Measurements from ENCODE around the gene NT5M. TPM values are rescaled to one million over a fixed set of nuclear protein-coding genes. Genes with fewer than 3 reads are reported as not detected.

The NT5M gene
- polyA plus RNA-seq, 6 donors from 2014 or later: 0.19 to 3.2 (median 0.61) TPM; not detected in 1

DNA sequence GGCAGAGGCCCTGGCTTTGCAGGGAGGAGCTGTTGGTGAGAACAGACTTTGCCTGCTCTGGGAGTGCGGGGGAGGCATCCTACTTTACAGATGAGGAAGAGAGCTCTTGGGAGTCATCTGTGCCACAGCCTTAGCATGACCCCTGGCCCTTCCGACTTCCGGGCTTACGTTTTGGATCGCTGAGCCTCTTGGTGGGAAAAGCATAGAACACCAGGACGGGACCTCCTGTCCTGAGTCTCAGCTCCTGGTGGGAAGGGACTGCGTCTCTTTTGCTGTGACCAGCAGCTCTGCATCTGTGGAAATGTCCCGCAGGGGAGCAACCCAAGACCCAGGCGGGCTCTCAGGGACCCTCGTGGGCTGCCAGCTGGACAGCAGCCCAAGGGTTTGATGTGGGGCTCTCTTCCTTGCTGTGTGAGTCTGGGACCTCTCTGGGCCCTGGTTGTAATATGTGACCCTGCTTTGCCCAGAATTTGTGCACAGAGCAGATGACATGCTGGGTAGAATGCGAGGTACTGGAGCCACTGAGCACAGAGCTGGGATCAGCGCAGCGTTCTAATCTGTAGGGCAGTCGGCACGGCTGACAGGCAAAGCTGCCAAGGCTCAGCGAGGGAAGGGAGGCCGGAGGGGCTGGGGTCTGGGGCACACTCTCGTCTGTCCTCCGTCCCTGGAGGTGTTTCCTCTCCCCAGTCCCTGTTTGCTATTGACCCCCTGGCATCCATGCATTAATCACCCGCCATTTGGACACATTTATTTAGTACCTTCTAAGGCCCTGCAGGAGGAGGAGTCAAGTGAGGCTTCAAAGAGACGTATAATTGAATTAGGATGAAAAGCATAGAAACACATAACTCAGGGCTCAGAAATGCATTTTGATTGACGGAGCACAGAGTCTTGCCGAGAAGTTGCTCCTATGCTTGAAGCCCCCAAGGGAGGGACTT lies 64.0 kb downstream of the NT5M start:
- no peak for ATAC-seq (ENCODE audit: low read depth in 2 of 2)
- peaks cover 0 to 16% (median 6%) of the 10 kb centered on the region in 3 donors for H3K27me3 Mint-ChIP-seq
- peaks cover 0 to 7% of the 10 kb centered on the region in 2 donors for H3K36me3 Mint-ChIP-seq
- H3K27ac Mint-ChIP-seq: no peak overlapping the region
- peaks cover 0 to 4% (median 0%) of the 10 kb centered on the region in 3 donors for H3K4me1 Mint-ChIP-seq
- H3K4me3 Mint-ChIP-seq: no peak overlapping the region
- peaks cover 0 to 2% (median 0%) of the 10 kb centered on the region in 7 donors for H3K9me3 Mint-ChIP-seq
- DNase-seq: no peak

DNA sequence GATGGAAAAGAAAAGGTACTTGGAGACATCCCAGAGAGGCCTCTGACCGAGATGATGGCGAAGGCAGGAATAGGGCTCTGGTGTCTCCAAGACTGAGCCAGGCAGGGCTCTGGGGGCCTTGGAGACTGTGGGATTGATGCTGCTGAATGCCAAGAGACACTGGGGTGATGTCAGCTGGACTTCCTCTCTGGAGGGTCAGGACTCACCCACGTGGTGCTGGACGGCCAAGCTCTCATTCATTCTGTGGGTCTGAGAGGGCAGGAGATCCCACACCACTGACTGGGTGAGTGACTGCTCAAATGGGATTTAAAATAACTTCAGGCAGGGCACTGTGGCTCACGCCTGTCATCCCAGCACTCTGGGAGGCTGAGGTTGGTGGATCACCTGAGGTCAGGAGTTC lies 64.8 kb downstream of the NT5M start:
- no peak for DNase-seq
- no peak for ATAC-seq (ENCODE audit: low read depth in 2 of 2)
- peaks cover 0 to 4% (median 0%) of the 10 kb centered on the region in 3 donors for H3K4me1 Mint-ChIP-seq
- peaks cover 0 to 2% (median 0%) of the 10 kb centered on the region in 7 donors for H3K9me3 Mint-ChIP-seq
- H3K4me3 Mint-ChIP-seq: no peak overlapping the region
- peaks cover 0 to 7% of the 10 kb centered on the region in 2 donors for H3K36me3 Mint-ChIP-seq
- H3K27ac Mint-ChIP-seq: peak overlapping the region in 1 of 6 donors; percentile 72
- peaks cover 0 to 16% (median 5%) of the 10 kb centered on the region in 3 donors for H3K27me3 Mint-ChIP-seq

DNA sequence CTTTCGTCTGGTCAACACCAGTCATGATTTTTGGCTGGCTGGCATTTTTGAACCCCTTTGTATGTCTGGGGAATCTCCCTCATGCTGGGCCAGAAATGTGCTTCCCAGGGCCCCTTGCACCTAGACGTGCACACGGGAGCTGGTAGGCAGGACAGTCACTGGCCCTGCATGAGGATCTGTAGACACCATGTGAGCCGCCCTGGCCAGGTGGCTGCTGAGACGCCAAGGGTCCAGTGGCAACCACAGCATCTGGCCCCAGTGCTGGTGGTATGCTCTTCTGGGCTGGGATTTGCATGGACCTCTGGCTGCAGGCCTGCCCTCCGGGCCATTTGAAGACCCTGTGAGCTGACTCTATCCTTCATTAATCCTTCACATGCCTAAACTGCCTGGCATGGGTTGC lies 67.5 kb downstream of the NT5M start:
- Mint-ChIP-seq H3K4me3 (no peak overlapping the region), H3K27me3 (peaks cover 0 to 16% (median 0%) of the 10 kb centered on the region in 3 donors), H3K4me1 (peaks cover 0 to 4% (median 0%) of the 10 kb centered on the region in 3 donors), H3K36me3 (peaks cover 0 to 7% of the 10 kb centered on the region in 2 donors), H3K27ac (peak overlapping the region in 1 of 6 donors; percentile 40), H3K9me3 (peaks cover 0 to 2% (median 0%) of the 10 kb centered on the region in 7 donors)
- ATAC-seq (ENCODE audit: low read depth in 2 of 2) (no peak), DNase-seq (no peak)

DNA sequence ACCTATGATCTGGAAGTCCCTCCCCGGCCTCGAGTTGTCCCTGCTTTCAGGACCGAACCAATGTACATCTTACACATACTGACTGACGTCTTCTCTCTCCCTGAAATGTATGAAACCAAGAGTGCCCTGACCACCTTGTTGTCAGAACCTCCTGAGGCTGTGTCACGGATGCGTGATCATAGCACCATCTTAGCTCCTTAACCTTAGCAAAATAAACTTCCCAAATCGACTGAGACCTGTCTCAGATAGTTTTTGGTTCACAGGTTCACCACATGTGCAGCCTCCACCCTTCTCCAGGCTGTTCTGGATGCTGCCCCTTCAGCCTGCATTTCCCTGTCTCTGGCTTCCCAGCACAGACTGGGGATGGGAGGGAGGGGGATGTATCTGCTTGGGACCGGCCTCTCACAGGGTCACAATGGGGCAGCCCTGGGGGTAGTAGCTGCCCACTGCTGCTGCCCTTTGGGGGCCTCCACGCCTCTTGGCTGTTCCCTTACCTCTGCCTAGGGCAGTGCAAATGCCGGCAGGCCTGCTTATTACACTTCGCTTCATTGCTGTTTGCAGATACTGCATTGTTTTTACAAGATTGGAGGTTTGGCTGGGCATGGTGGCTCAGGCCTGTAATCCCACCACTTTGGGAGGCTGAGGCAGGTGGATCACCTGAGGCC lies 69.8 kb downstream of the NT5M start:
- Mint-ChIP-seq H3K9me3 (no peaks in the 10 kb centered on the region), H3K36me3 (no peaks in the 10 kb centered on the region), H3K27me3 (peaks cover 0 to 8% (median 0%) of the 10 kb centered on the region in 3 donors), H3K4me1 (peaks cover 0 to 4% (median 0%) of the 10 kb centered on the region in 3 donors), H3K27ac (peak overlapping the region in 1 of 6 donors; percentile 15), H3K4me3 (no peak overlapping the region)
- ATAC-seq (ENCODE audit: low read depth in 2 of 2): no peak
- DNase-seq: no peak

DNA sequence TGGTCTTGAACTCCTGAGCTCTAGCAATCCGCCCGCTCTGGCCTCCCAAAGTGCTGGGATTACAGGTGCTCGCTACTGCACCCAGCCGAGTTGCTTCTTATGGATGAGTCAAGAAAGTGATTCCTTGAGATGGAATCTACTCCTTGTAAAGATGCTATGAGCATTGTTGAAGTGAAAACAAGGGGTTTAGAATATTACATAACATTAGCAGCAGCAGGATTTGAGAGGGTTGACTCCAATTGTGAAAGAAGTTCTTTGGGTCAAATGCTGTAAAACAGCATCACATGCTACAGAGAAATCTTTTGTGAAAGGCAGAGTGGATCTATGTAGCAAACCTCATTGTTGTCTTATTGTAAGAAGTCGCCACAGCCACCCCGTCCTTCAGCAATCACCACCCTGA lies 72.7 kb downstream of the NT5M start:
- Mint-ChIP-seq H3K9me3 (no peaks in the 10 kb centered on the region), H3K36me3 (no peaks in the 10 kb centered on the region), H3K27me3 (peaks cover 0 to 6% (median 4%) of the 10 kb centered on the region in 3 donors), H3K27ac (no peak overlapping the region), H3K4me3 (no peak overlapping the region), H3K4me1 (no peaks in the 10 kb centered on the region)
- ATAC-seq (ENCODE audit: low read depth in 2 of 2): no peak
- DNase-seq: no peak

DNA sequence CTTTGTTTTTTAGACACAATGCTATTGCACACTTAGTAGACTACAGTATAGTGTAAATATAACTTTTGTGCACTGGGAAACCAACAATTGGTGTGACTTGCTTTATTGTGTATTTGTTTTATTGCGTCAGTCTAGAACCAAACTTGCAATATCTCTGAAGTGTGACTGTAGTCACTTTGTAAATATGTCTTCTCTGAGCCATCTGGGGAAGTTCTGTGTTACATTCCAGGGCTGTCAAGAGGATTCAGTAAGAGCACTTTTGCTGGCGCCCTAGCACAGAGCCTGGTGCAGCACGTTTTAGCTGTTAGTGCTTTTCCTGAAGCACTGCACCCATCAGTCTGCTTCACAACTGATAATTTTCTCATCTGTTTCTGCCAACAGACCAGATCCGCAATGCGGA lies 73.2 kb downstream of the NT5M start:
- no peak for ATAC-seq (ENCODE audit: low read depth in 2 of 2)
- no peaks in the 10 kb centered on the region for H3K36me3 Mint-ChIP-seq
- H3K27ac Mint-ChIP-seq: no peak overlapping the region
- peaks cover 0 to 4% (median under 1%) of the 10 kb centered on the region in 3 donors for H3K27me3 Mint-ChIP-seq
- no peaks in the 10 kb centered on the region for H3K9me3 Mint-ChIP-seq
- DNase-seq: no peak
- H3K4me1 Mint-ChIP-seq: no peaks in the 10 kb centered on the region
- no peak overlapping the region for H3K4me3 Mint-ChIP-seq

DNA sequence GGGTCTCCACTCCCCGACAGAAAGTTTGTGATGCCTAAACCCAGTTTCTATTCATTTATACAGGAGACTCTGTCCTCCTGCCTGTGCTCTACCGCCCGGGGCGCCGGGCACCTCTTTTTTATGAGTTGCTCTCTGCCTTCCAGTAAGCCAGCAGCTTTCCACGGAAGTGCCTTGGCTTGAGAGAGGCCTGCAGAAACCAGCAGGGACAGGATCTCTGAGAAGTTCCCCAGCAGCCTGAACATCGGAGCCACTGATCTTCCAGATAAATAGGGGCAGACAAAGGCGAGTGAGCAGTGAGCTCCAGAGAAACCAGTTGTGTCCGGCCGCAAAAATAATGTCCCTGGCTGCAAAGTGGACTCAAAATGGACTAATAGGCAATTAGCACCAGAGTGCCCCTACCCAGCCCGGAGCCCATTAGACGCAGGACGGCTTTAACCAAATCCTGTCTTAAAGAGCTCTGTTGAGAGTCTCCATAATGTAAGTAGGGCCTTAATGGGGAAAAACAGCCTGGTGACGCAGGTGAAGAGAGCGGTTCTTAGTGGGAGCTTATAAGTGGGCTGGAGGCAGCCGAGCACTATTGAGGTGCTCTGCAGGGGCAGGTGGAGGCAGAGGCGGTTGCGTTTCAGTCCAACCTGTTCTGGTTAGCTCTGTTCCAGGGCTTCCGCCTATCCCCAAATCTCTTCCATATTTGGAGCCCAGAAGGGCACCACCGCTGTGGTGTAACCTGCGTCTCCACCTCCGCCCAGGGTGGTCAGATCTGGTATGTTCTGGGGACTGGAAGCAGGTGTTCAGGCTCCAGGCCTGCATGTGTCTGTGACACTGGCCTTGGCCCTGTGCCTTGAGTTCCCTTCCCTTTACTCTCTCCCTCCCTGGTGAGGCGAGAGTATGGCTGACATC lies 74.1 kb downstream of the NT5M start:
- Mint-ChIP-seq H3K27me3 (peaks cover 0 to 4% (median 0%) of the 10 kb centered on the region in 3 donors), H3K27ac (peak overlapping the region in 2 of 6 donors; percentile 60 to 73), H3K4me1 (no peaks in the 10 kb centered on the region), H3K36me3 (no peaks in the 10 kb centered on the region), H3K9me3 (no peaks in the 10 kb centered on the region), H3K4me3 (no peak overlapping the region)
- no peak for DNase-seq
- ATAC-seq (ENCODE audit: low read depth in 2 of 2): no peak

DNA sequence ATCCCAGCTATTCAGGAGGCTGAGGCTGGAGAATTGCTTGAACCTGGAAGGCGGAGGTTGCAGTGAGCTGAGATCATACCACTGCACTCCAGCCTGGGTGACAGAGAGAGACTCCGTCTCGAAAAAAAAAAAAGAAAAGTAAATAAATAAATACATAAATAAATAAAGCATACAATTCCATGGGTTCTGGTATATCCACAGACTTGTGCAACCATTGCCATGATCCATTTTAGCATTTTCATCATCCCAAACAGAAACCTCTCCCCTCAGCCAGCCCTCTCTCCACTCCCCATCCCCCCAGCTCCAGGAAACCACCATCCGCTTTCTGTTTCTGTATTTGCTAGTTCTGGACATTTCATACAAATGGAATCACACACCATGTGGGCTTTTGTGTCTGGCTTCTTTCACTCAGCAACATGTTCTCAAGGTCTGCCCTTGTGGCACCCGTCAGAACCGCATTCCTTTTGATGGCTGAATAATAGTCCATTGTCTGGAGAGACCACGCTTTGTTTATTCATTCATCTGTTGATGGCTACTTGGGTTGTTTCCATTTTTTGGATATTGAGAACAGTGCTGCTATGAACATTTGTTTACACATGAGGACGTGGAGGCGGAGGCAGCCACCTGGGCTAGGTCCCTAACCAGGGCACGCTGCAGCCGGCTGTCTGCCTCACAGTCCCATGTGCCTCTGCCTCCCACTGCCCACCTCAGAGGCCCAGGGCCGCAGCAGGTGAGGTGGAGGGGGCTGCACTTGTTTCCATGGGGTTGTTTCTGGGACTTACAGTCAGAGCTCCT lies 76.2 kb downstream of the NT5M start:
- ATAC-seq (ENCODE audit: low read depth in 2 of 2) (no peak), DNase-seq (no peak)
- Mint-ChIP-seq H3K4me1 (no peaks in the 10 kb centered on the region), H3K27me3 (peaks cover 0 to 8% (median 0%) of the 10 kb centered on the region in 3 donors), H3K9me3 (no peaks in the 10 kb centered on the region), H3K27ac (no peak overlapping the region), H3K4me3 (no peak overlapping the region), H3K36me3 (no peaks in the 10 kb centered on the region)

DNA sequence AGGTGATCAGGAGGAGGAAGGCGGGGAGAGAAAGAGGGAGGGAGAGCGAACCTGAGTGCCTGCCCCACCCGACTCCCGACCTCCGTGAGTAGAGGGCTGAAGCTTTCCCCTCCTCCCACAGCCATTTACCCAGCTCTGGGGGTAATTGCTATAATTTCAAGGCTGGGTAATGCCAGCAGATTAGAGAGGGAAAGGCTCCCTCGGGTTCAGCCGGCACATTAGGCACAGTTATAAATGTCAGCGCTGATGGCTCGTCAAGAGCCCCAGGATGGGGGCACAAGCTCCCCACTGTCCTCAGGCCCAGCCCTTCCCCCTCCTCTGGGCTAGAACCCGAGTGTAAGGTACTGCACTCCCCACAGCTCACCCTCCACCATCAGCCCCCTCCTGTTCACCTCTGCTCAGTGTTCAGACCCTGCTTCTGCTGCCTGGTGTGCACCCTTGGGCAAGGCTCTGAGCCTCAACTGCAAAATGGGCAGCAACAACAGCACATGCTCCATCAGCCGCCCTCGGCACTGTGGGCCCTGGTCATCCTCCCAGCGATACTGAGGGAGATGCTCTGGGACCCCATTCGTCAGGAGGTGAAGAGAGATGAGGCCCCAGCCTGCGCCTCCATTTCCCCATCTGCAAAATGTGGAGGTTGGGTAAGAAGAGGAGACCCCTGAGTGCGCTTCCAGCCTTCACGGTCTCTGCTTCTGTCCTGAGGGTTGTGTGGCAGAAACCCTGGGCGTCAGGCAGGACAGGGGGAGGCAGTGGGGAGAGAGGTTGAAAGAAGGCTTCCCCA lies 77.2 kb downstream of the NT5M start:
- peak overlapping the region in 1 of 6 donors; percentile 78 for H3K27ac Mint-ChIP-seq
- no peaks in the 10 kb centered on the region for H3K9me3 Mint-ChIP-seq
- peaks cover 0 to 8% (median 0%) of the 10 kb centered on the region in 3 donors for H3K27me3 Mint-ChIP-seq
- H3K36me3 Mint-ChIP-seq: no peaks in the 10 kb centered on the region
- ATAC-seq (ENCODE audit: low read depth in 2 of 2) (no peak), DNase-seq (no peak)
- H3K4me1 Mint-ChIP-seq: no peaks in the 10 kb centered on the region
- no peak overlapping the region for H3K4me3 Mint-ChIP-seq

DNA sequence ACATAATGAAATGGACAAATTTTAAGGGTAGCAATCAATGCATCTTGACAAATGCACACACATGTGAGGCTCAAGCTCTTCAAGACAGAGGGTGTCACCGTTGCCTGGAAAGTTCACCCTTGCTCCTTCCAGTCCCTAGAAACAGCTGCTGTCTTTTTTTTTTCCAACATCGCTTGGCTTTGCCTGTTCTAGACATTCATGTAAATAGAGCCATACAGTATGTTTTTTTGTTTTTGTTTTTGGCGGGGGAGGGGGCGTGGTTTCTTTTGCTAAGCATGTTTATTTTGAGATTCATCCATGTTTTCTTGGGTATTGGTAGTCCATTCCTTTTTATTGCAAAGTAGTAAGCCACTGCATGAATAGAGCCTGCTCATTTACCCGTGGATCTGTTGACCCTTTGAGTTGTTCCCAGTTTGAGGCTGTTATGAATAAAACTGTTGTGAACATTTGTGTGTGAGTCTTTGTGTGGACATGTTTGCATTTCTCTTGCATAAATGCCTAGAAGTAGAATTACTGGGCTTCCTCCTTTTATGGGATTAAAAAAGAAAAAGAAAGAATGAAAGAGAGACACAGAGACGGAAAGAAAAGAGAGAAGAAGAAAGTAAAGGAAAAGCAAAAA lies 78.4 kb downstream of the NT5M start:
- peaks cover 0 to 8% (median 0%) of the 10 kb centered on the region in 3 donors for H3K27me3 Mint-ChIP-seq
- H3K27ac Mint-ChIP-seq: peak overlapping the region in 1 of 6 donors; percentile 83
- DNase-seq (no peak), ATAC-seq (ENCODE audit: low read depth in 2 of 2) (no peak)
- no peak overlapping the region for H3K4me3 Mint-ChIP-seq
- H3K36me3 Mint-ChIP-seq: no peaks in the 10 kb centered on the region
- H3K4me1 Mint-ChIP-seq: no peaks in the 10 kb centered on the region
- no peaks in the 10 kb centered on the region for H3K9me3 Mint-ChIP-seq

DNA sequence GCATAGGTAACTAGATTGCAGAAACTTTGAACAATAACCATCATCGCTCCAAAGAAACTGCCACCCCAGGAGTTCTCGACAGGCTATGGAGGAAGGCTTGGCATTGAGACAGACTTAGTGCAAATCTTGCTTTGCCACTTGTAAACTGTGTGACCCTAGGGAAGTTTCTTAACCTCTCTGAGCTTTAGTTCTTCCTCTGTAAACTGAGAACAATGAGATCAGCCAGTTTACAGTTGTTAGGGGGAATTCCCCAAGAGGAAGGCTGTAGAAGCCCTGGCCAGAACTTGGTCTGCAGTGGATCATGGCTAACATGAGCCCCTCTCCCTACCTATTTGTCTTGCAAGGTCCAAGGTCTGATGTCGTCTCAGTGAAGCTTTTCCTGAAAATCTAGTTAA lies 78.9 kb downstream of the NT5M start:
- H3K4me3 Mint-ChIP-seq: no peak overlapping the region
- ATAC-seq (ENCODE audit: low read depth in 2 of 2) (no peak), DNase-seq (no peak)
- no peaks in the 10 kb centered on the region for H3K36me3 Mint-ChIP-seq
- peak overlapping the region in 1 of 6 donors; percentile 83 for H3K27ac Mint-ChIP-seq
- no peaks in the 10 kb centered on the region for H3K9me3 Mint-ChIP-seq
- peaks cover 0 to 2% (median 0%) of the 10 kb centered on the region in 3 donors for H3K4me1 Mint-ChIP-seq
- peaks cover 0 to 8% (median 0%) of the 10 kb centered on the region in 3 donors for H3K27me3 Mint-ChIP-seq
